ENCODE measurements around the gene NSD1.

NSD1 gene

GRCh38 chr5:177232761-177233160, 99.2 kb downstream of the NSD1 start:
- no peak for TF ChIP-seq CTCF (IDR thresholded peaks at IDR 0.05; ENCODE audit: low read depth, low read length)
- DNase-seq, result no peak
- Histone ChIP-seq H3K4me3 (ENCODE audit: low read depth, low read length) (no peak overlapping the region), H3K27me3 (no peaks in the 10 kb centered on the region), H3K9me3 (no peaks in the 10 kb centered on the region), H3K36me3 (peaks cover 17% of the 10 kb centered on the region), H3K4me1 (no peaks in the 10 kb centered on the region)

- no peak for TF ChIP-seq CTCF (IDR thresholded peaks at IDR 0.05; ENCODE audit: low read depth, low read length)
- H3K4me3 ChIP-seq (ENCODE audit: low read depth, low read length), result no peak overlapping the region
- H3K36me3 ChIP-seq, result peaks cover 18% of the 10 kb centered on the region
- no peak for DNase-seq
- H3K4me1 ChIP-seq, result no peaks in the 10 kb centered on the region
- H3K9me3 ChIP-seq, result no peaks in the 10 kb centered on the region
- H3K27me3 ChIP-seq, result no peaks in the 10 kb centered on the region
Measured at GRCh38 chr5:177233206-177233605, 99.6 kb downstream of the NSD1 start.

GRCh38 chr5:177233802-177234201, 100.2 kb downstream of the NSD1 start:
- H3K36me3 ChIP-seq, result peaks cover 24% of the 10 kb centered on the region
- no peak overlapping the region for H3K4me3 ChIP-seq (ENCODE audit: low read depth, low read length)
- TF ChIP-seq CTCF (IDR thresholded peaks at IDR 0.05; ENCODE audit: low read depth, low read length), result no peak
- DNase-seq, result no peak
- no peaks in the 10 kb centered on the region for H3K9me3 ChIP-seq
- no peaks in the 10 kb centered on the region for H3K27me3 ChIP-seq
- H3K4me1 ChIP-seq, result no peaks in the 10 kb centered on the region

- TF ChIP-seq CTCF (IDR thresholded peaks at IDR 0.05; ENCODE audit: low read depth, low read length), result no peak
- H3K27me3 ChIP-seq, result no peaks in the 10 kb centered on the region
- no peak for DNase-seq
- no peak overlapping the region for H3K4me3 ChIP-seq (ENCODE audit: low read depth, low read length)
- no peaks in the 10 kb centered on the region for H3K4me1 ChIP-seq
- no peaks in the 10 kb centered on the region for H3K9me3 ChIP-seq
- peaks cover 31% of the 10 kb centered on the region for H3K36me3 ChIP-seq
Measured at GRCh38 chr5:177234841-177235240, 101.3 kb downstream of the NSD1 start.

- no peaks in the 10 kb centered on the region for H3K27me3 ChIP-seq
- H3K9me3 ChIP-seq, result no peaks in the 10 kb centered on the region
- no peak for TF ChIP-seq CTCF (IDR thresholded peaks at IDR 0.05; ENCODE audit: low read depth, low read length)
- H3K4me1 ChIP-seq, result no peaks in the 10 kb centered on the region
- H3K36me3 ChIP-seq, result peaks cover 61% of the 10 kb centered on the region
- no peak for DNase-seq
- H3K4me3 ChIP-seq (ENCODE audit: low read depth, low read length), result no peak overlapping the region
Measured at GRCh38 chr5:177241768-177242167, 108.2 kb downstream of the NSD1 start.

GRCh38 chr5:177242304-177242703, 108.7 kb downstream of the NSD1 start:
- no peak for DNase-seq
- Histone ChIP-seq H3K36me3 (peaks cover 64% of the 10 kb centered on the region), H3K27me3 (no peaks in the 10 kb centered on the region), H3K4me1 (no peaks in the 10 kb centered on the region), H3K4me3 (ENCODE audit: low read depth, low read length) (no peak overlapping the region), H3K9me3 (no peaks in the 10 kb centered on the region)
- no peak for TF ChIP-seq CTCF (IDR thresholded peaks at IDR 0.05; ENCODE audit: low read depth, low read length)

Measured in BE2C (cell line).